Measurements from ENCODE around the gene COL15A1.

COL15A1 gene

DNA sequence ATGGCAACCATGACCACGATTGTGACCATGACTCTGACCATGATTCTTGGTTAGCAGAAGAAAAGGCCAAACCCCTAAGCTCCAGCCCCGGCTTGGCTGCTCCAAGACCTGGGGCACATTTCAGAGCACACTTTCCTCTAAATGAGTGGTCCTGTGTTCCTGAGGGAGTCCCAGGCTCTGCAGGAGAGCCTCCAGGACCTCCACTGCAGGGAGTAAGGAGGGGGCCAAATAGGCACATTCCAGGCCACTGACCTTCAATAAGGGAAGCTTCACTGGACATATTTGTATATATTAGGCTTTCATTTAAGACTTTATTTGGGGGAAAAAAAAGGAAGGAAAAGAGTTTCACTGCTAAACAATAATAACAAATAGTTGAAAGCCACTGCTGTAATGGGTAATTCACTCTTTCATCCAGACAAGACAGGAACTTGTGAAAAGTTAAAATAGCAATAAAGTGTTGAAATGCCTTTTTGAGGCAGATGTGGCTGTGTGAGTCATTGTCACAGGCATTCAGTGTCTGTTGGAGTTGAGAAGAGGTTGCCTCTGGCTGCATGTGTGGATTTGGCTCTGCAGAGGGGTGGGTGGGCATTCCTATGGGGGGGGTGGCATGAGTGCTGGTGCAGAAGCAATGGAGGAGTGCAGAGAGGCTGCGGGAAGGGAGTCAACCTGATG, 97.3 kb downstream of the COL15A1 start:
- DNase-seq: no peak

DNA sequence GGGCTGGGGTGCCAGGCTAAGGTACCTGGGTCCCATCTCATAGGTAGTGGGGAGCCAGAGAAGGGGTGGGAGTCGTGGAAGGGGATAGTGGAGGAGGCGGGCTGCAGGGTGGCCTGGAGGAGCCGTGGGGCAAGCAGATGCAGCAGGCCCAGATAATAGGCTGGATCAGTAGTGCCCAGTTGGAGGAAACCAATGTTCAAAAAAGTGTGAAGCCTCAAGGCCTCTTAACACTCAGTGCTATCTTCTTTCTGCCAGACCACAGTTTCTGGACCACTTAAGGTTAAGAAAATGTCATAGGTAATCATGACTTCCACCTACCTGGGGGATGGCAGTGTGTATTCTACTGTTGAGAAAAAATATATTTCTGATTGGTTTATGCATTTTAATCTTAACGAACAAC, 97.9 kb downstream of the COL15A1 start:
- DNase-seq: no peak

DNA sequence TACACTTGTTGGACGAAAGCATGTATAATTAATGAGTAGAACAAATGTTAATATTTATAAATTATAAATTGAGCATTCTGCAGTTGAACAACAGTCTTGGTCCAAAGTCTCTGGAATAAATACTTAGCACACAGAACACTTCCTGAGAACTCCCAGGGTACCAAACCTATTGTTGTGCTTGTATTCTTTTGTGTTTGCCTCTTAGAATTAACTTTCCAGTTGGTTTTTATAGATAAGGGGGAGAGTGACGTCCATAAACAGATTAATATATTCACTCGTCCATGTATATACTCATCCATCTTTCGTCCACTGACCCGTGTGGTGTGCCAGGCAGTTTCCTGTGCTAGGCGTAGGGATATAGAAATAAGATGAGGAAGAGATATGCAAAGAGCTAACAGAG, 98.9 kb downstream of the COL15A1 start:
- no peak for DNase-seq

DNA sequence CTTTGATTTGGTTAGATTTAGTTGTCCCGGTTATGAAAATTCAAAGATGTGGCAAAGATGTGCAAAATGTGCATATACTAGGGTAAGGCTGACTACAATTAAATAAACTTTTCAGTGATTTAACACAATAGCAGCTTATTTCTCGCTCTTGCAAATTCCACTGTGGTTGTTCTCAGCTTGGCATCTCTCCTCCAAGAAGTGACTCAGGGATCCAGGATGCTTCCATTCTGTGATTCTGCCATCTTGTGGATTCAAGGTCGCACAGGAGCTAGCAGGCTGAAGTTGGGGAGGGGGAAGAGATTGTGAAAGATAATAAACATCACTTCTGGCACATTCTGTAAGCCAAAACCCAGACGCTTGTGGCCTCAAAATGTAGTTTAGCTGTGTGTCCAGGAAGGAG, 101.1 kb downstream of the COL15A1 start:
- no peak for DNase-seq

DNA sequence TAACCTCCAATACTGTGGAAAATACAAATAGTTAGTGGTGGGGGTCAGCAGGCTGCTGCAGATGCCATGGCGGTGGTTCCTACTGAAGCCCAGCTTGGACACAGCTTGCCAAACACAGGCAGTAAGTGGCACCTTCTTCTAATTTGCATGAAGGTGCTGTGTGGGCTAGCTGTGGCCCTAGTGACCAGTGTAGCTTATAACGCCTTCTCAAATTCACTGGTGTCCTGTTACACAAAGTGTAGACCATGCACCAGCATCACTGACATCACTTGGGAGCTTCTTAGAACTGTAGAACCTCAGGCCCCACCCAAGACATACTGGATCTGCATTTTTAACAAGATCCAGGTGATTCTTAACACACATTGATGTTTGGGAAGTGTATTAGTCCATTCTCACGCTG, 102.4 kb downstream of the COL15A1 start:
- no peak for DNase-seq

DNA sequence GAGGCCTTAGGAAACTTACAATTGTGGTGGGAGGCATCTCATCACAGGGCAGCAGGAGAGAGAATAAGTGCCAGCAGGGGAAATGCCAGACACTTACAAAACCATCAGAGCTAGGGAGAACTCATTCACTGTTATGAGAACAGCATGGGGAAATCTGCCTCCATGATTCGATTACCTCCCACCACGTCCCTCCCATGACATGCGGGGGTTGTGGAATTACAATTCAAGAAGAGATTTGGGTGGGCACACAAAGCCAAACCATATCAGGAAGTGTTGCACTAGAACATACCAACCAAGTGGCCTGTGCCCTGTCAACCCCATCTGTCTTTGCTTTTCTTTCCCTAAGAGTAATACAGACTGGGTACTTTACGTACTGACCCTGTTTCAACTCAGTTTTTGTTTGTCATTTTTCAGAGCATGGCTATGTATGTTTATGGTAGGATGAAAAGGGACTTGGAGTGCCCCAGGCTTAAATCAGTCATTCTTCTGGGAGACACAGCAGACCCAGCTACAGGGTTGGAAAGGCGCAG, 102.9 kb downstream of the COL15A1 start:
- no peak for DNase-seq

DNA sequence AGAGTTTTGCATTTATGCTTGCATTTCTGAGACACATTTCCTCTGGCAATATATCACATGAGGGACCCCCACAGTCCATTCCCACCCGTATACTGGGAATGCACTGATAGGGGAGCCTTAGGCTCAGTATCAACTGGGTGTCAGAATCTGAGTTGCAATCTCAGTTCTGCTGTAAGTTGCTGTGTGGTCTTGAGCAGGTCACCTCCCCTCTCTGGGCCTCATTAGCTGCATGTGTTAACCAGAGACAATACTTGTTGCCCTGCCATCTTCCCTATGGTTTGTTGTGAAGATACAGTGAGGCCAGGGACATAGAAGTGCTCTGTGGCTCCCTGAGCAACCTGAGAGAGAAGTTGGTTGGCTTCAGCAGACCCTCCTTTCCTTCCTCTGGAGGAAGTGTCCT, 105.5 kb downstream of the COL15A1 start:
- DNase-seq: no peak

DNA sequence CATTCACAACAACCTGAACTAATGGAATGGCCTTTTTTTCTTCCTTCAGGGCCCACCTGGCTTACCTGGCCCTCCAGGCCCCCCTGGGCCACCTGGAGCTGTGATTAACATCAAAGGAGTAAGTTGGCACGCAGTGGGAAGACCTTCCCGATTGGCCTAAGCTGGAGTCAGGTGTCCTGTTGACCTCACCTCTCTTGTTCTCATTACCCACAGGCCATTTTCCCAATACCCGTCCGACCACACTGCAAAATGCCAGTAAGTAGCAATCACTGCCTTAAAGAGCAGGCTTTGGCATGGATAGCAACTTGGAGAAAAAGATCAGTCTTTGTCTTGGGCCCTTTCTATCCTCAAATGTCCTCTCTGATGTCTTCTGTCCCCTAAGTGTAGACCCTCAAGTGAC, 105.9 kb downstream of the COL15A1 start:
- DNase-seq: no peak

DNA sequence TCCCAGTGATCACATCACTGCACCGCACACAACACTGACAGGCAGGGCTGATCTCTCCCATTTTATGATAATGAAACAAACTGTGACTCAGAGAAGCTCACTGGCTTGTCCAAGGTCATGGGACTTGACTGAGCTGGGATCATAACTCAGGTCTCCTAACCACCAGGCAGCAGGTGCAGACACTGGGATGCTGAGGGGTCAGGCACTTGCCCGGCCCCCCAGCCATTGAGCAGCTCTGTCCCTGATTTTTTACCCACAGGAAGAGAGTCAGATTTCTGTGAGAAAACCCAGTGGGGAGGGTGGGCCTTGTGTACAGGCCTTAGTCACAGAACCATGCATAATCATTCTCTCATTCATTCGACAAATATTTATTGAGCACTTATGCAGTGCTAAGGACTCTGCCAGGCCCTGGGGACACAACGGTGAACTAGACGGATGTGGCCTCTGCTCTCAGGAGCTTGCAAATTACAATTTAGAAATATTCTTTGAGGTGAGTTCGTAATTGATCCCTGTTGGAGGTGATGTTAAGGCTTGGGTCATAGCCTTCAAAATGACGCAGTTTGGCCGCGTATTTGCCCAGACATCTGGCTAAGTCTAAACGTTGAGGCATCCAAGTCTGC, 106.7 kb downstream of the COL15A1 start:
- no peak for DNase-seq

DNA sequence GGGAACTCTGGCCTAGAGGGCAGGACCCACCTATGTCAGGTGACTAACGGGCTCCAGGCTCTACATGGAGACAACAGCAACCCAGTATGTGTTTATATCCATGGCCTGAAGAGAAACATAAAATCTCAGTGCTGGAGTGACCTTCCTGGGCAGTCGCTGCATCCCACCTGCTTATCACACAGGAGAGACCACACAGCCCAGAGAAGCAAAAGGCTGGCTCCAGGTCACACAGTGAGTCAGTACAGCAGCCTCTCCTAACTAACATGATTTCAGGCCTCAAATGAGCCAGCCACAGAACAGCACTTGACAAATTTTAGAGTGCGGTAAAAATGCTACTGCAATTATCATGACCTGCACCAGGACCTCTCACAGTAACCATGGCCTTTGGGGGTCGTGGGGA, 107.2 kb downstream of the COL15A1 start:
- DNase-seq: no peak

DNA sequence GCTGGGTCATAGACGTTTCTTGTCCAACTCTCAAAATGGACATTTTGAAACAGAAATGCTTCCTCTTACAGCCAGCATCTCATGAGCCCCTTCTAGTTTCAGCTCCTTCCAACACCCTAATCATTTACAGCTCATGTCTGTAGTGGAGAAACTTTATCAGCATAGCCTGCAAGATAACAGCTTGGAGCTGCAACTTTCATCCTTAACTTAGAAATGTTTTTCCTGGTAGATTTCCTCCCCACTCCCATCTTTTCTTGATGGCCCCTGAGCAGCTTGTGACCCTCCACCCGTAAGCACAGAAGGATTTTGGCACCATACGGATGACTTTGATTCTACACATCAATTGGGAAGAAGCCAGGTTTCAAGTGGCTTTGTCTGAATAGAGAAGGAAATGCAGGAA, 107.7 kb downstream of the COL15A1 start:
- DNase-seq: no peak

DNA sequence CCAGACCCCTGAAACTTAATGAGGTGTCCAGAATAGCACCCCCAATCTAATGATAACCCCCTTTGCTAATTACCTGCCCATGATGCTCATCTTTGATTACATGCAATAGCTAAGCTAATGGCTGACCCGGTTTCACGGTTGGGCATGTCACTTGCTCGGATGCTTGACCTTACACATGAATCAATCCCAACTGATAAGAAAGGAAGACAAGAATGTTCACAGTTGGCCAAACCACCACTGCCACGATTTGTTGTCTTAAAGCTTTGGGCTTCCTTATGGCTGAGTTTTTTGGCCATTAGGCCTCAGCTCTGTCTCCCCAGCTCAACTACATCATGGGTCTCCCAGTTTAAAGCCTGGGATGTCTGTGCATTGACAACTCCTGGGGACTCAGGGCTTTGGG, 108.1 kb downstream of the COL15A1 start:
- no peak for DNase-seq

DNA sequence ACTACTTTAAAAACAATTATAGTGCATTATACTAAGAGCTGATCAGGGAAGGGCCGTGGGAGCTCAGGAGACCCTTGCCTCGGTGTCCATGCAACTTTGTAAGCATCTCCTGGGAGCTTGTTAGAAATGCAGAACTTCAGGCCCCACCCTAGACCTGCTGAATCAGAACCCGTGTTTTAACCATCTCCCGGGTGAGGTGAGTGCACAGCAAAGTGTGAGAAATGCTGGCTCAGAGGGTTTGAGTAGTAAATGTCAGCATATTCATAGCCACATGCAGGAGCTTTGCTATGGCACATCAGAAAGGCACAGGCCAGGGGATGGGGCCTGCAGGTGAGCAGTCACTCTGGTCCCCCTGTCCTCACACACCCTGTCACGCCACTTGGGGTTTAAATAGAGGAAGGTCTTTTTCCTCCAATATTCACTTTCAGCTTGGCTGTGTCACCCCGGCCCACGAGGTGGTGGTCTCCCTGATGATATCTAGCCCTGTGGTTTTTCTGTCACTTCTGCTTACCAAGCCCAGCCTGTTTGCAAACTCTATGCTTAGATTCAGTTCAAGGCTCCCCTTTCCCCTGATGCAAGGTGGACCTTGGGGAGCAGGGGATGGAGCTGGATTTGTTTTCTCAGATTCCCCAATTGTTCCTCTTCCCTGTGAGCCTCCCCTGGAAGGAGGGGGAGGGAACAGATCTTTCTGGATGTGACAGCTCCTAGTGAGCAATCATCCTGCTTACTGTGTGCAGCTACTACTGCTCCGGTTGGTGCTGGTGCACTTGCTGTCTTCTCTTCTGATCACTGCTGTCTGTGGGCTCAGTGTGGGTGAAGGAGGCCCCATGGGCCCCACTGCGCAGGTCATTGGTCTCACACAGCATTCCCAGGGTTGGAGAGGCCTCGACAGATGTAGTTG, 109.4 kb downstream of the COL15A1 start:
- no peak for DNase-seq

DNA sequence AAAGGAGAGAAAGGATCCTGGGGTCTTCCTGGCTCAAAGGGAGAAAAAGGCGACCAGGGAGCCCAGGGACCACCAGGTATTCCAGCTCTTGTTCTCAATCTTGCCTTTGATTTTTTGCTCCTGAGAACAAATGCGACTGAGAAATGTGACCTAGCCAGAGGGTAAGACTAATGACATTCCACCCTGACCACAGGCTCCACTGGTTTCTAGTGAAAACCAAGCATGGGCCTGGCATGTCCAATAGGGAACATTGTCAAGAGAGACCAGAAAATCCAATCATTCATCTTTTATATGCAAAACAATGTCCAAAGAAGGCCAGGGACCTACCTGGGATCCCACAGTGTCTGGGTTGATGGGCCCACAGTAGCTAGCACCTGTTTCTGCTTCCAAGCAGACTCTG, 110.9 kb downstream of the COL15A1 start:
- no peak for DNase-seq

DNA sequence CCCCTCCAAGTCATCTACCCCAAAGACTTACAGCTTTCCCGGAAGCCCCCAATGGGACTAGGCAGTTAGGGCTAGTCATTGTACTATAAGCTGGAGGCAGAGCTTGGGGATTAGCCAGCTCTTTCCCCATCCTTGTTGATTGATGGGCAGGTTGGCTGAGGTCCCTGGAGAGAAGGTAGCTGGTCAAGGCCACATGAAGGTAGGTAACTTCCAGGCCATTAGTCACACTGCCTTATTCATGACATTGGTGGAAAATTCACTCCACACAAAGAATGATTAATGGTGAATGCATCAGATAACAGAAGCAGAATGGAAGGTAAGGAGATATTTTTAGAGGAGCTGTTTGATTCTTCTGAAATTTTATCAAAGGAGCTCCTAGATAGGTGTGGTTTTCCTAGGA, 111.7 kb downstream of the COL15A1 start:
- DNase-seq: no peak

DNA sequence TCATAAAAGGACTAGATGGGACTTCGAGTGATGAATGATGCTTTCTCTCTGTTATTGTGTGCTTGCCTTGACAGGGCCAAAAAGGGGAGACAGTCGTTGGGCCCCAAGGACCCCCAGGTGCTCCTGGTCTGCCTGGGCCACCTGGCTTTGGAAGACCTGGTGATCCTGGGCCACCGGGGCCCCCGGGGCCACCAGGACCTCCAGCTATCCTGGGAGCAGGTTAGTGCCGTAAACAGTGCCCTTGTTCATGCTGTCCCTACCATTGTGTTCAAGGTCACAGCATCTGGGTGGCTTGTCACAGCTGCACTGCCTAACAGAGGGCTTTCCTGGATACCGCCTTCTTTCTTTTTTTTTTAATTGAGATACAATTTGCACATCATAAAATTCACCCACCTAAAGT, 112.5 kb downstream of the COL15A1 start:
- no peak for DNase-seq

DNA sequence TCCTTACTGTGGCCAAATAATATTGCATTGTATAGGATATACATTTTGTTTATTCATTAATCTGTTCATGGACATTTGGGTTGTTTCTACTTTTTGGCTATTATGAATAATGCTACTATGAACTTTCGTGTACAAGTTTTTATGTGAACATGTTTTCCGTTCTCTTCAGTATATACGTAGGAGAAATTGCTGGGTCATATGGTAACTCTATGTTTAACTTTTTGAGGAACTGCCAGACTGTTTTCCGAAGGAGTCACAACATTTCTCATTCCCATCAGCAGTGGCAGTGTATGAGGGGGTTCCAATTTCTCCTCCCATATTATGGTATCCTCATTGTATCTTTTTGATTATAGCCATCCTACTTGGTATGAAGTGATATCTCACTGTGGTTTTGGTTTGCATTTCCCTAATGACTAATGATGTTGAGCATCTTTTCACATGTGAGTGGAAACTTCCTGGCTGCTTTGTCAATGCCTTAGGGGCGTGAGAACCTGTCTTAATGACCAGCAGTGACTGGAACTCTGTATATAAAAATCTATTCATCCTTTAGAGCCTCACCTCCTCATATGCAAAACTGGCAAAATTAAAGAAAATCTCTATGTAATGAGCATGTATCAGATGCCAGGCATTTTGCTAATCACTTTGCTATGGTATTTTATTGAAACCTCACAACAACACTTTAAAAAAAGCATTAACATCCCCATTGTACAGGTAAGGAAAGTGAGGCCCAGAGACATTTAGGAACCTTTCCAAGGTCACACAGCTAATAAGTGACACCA, 113.4 kb downstream of the COL15A1 start:
- DNase-seq: peak; percentile 25

DNA sequence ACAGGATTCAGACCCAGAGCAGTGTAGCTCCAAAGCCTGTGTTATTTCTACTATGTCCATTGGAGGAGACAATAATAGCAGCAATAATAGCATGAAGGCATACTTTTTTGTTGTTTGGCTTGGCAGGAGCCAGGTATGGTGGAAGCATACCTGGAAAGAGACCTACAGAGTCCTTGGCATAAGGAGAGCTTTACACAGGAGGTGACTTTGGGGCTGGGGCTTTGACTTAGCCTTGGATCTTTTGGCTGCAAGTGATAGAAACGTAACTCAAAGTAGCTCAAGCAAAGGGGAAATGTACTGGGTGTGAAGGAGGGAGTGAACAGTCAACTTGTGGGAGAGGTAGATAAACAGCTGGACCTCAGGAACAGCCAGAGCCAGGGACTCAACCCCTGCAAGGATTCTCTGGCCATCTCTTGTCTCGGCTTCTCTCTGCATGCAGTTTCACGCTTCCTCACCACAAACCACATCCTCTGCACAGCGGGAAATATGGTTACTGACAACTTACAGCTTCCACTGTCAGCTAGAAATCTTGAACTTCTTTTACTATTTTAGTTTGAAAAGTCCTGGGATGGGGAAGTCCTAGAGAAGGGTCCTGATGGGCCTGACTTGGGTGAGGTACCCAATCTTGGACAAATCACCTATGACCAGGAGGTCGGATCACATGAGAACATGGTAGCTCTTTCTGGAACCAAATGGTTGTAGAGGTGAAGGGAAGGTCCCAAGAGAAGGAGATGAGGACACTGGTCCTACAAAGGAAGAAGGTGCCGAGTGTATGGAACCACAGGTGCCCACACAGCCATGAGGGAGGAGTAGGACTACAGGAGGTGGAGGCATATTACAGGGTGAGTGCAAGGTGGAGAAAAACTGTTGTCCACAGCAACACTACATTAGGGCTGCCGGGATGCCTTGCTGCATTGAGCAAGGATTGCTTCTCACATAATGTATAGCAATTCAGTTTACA, 114.2 kb downstream of the COL15A1 start:
- DNase-seq: peak; percentile 71

DNA sequence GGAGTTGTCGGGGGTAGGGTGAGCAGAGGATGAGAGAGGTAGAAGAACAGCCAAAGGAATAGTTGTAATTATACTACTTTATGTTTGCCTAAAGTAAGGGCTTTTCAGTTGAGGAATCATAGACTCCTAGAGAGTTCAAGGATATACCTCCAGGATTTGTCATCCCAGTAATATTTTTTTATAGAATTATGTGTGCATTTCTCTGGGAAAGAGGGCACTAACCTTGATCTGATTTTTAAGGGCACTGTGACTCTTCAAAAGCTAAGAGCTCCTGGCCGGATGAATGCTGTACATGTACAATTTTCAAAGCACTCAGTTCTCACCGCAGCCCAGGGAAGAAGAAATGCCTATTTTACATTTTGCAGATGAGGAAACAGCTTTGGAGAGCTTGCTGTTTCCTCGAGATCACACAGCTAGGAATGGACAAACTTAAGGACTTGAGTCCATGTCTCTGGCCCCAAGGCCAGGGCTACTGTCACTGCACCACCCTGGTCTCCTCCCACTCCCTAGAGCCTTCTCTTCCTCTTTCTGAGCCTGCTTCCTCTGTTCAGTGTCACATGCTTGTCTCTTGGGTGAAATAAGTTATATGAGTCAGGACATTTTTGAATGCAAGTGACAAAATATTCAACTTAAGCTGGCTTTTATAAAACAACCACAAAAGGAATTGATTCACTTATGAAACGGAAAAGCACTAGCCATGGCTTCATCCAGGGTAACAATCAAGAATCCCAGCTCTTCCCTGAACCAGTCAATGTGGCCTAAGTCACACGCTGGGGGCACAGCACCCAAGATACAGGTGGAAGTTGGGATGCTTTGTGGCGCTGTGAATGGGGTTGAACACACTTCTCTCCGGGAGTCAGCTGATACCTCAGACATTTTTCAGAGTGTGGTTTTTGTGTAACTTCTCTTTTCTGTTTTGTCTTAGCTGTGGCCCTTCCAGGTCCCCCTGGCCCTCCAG, 115.5 kb downstream of the COL15A1 start:
- no peak for DNase-seq

DNA sequence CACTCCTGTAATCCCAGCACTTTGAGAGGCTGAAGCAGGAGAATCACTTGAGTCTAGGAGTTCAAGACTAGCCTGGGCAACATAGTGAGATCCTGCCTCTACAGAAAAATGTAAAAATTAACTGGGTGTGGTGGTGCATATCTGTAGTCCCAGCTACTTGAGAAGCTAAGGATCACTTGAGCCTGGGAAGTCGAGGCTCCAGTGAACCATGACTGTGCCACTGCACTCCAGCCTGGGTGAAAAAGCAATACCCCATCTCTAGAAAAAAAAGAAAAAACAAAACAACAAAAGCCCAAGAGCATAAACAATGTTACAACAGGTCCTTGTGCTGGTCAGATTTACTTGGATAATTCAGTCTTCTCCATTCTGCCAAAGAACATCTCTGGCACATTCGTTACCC, 116.9 kb downstream of the COL15A1 start:
- DNase-seq: no peak

DNA sequence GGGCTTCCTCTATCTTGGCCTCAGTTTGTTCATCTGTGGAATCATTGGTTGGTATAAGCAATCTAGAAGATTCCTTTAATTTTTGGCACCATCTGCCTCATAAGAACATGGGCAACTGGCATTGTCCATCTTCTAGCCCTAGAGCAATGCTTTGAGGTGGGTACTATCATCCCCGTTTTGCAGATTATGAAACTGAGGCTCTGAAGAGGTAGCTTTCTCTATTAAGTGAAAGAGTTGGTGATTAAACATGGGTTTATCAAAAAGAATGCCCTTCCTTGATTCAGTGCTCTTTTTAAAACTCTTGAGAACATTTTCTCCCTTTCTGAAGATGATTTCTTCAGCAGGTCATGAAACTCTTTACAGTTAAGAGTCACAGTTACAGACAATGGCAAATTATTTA, 118.8 kb downstream of the COL15A1 start:
- DNase-seq: no peak

Measured in stimulated activated CD4-positive, alpha-beta T cell treated with anti-CD3 and anti-CD28 coated beads, Interleukin-1b, Interleukin-23, amount 100 ng/mL, for 48 hours (primary cell).